DND-41 (cell line): ENCODE data around the gene ASTN1.

Experiments used
- ATAC-seq: fragments of 200-7000 bp; cut with Tn5 transposase; 3 replicates; pipeline ENCODE4 v1.9.1; 2021; ENCODE audit warnings: low read depth; ENCODE audit not compliant: insufficient read depth
- DNase-seq: peaks from one replicate; pipeline ENCODE4 v3.0.0-alpha.2; 2020
- H2AFZ ChIP-seq: 2 replicates; pipeline ENCODE4 v1.6.0; 2012; ENCODE audit warnings: low read depth, low read length
- H3K27ac ChIP-seq: 2 replicates; pipeline ENCODE4 v1.5.1; 2012; ENCODE audit warnings: low read length, inconsistent platforms
- H3K27me3 ChIP-seq: fragments of 200-600 bp; sonication (generic); 2 replicates; pipeline ENCODE4 v1.6.0; 2012; ENCODE audit warnings: low read length, mild to moderate bottlenecking, inconsistent platforms; ENCODE audit not compliant: insufficient read depth, poor library complexity
- H3K36me3 ChIP-seq: 2 replicates; pipeline ENCODE4 v1.5.1; 2012; ENCODE audit warnings: low read length, inconsistent platforms; ENCODE audit not compliant: insufficient read depth
- H3K4me1 ChIP-seq: 2 replicates; pipeline ENCODE4 v1.5.1; 2012; ENCODE audit warnings: mild to moderate bottlenecking, low read length; ENCODE audit not compliant: insufficient read depth
- H3K4me2 ChIP-seq: 2 replicates; pipeline ENCODE4 v1.6.0; 2012; ENCODE audit warnings: mild to moderate bottlenecking, moderate library complexity, low read length, inconsistent platforms; ENCODE audit not compliant: insufficient read depth
- H3K4me3 ChIP-seq, 2 experiments: fragments of 200-600 bp in 1 of 2; shearing (Covaris generic) in 1 of 2; 2 replicates each; pipeline ENCODE4 v1.5.1; 2012 to 2016; ENCODE audit warnings: inconsistent platforms in 2 of 2, low read length in 2 of 2, mild to moderate bottlenecking in 2 of 2, low read depth in 1 of 2, moderate library complexity in 1 of 2
- H3K79me2 ChIP-seq: 2 replicates; pipeline ENCODE4 v1.6.0; 2012; ENCODE audit warnings: low read length, inconsistent platforms; ENCODE audit not compliant: insufficient read depth
- H3K9ac ChIP-seq: 2 replicates; pipeline ENCODE4 v1.6.0; 2012; ENCODE audit warnings: low read depth, mild to moderate bottlenecking, inconsistent platforms, low read length, moderate library complexity
- H3K9me3 ChIP-seq: 2 replicates; pipeline ENCODE4 v1.5.1; 2012; ENCODE audit warnings: low read length, moderate library complexity, mild to moderate bottlenecking, inconsistent platforms; ENCODE audit not compliant: insufficient read depth, severe bottlenecking
- H4K20me1 ChIP-seq: 2 replicates; pipeline ENCODE4 v1.6.0; 2012; ENCODE audit warnings: low read length; ENCODE audit not compliant: insufficient read depth
- CTCF ChIP-seq: IDR thresholded peaks from 2 replicates; pipeline ENCODE4 v1.5.1; 2012; ENCODE audit warnings: borderline replicate concordance, low read length, moderate library complexity, mild to moderate bottlenecking; ENCODE audit not compliant: poor library complexity, severe bottlenecking; ENCODE audit errors: extremely low read depth
- EZH2 ChIP-seq: IDR thresholded peaks from 3 replicates; pipeline ENCODE4 v1.6.1; 2012; ENCODE audit warnings: borderline replicate concordance, low read depth, mild to moderate bottlenecking, moderate library complexity, low read length, inconsistent platforms; ENCODE audit not compliant: severe bottlenecking

The ASTN1 gene

GRCh38 chr1:176877557-176877956 is 287.0 kb downstream of the ASTN1 start:
- no peak for ATAC-seq

GRCh38 chr1:176876966-176877515 is 287.5 kb downstream of the ASTN1 start:
- no peaks in the 10 kb centered on the region for H4K20me1 ChIP-seq
- no peak overlapping the region for H2AFZ ChIP-seq
- H3K79me2 ChIP-seq = no peaks in the 10 kb centered on the region
- H3K36me3 ChIP-seq = no peaks in the 10 kb centered on the region
- H3K27me3 ChIP-seq = peaks cover 2% of the 10 kb centered on the region
- H3K9ac ChIP-seq = no peak overlapping the region
- no peak for TF ChIP-seq EZH2
- no peak for TF ChIP-seq CTCF
- H3K4me2 ChIP-seq = no peak overlapping the region
- H3K9me3 ChIP-seq = no peaks in the 10 kb centered on the region
- no peaks in the 10 kb centered on the region for H3K4me1 ChIP-seq
- DNase-seq = no peak
- H3K4me3 ChIP-seq = no peak overlapping the region
- no peak for ATAC-seq
- H3K27ac ChIP-seq = no peak overlapping the region

More at GRCh38 chr1:176877557-176877956, 287.0 kb downstream of the ASTN1 start:
- Histone ChIP-seq H3K4me3 (no peak overlapping the region), H3K4me1 (no peaks in the 10 kb centered on the region), H2AFZ (no peak overlapping the region), H4K20me1 (no peaks in the 10 kb centered on the region), H3K9me3 (no peaks in the 10 kb centered on the region), H3K4me2 (no peak overlapping the region), H3K79me2 (no peaks in the 10 kb centered on the region), H3K27me3 (peaks cover 2% of the 10 kb centered on the region), H3K36me3 (no peaks in the 10 kb centered on the region), H3K27ac (no peak overlapping the region), H3K9ac (no peak overlapping the region)
- no peak for DNase-seq
- TF ChIP-seq CTCF (no peak), EZH2 (no peak)

- Histone ChIP-seq H3K27me3 (no peaks in the 10 kb centered on the region), H3K79me2 (no peaks in the 10 kb centered on the region), H3K36me3 (no peaks in the 10 kb centered on the region), H3K9ac (no peak overlapping the region), H4K20me1 (no peaks in the 10 kb centered on the region), H3K27ac (no peak overlapping the region), H3K9me3 (no peaks in the 10 kb centered on the region), H2AFZ (no peak overlapping the region), H3K4me2 (no peak overlapping the region), H3K4me3 (no peak overlapping the region), H3K4me1 (no peaks in the 10 kb centered on the region)
- no peak for DNase-seq
- no peak for ATAC-seq
- no peak for TF ChIP-seq CTCF
- no peak for TF ChIP-seq EZH2
Measured at GRCh38 chr1:176869577-176869976, 294.9 kb downstream of the ASTN1 start.
